PC-9 (cell line): Measurements from ENCODE around the gene CTSD. TPM values are rescaled to one million over a fixed set of nuclear protein-coding genes. Genes with fewer than 3 reads are reported as not detected.
"Not testable (repeated sequence)": the region's sequence is repeated elsewhere in the genome, so short reads cannot be mapped to it uniquely, and the experiment has no call there.

ENCODE experiments used
- BruUV-seq: library from RNA; stranded (reverse); fragments of 400-500 nt; replicated peaks from 2 replicates; lab custom pipeline; 2021; lab: Mats Ljungman, UMichigan
- CTCF ChIA-PET: fragments of 300-600 bp; sonication (Branson Sonifier 250); formaldehyde crosslinking; loops from one replicate; lab custom pipeline; 2022; ENCODE audit warnings: antibody characterized with exemption; lab: Charles Lee
- POLR2A ChIA-PET: fragments of 300-600 bp; sonication (Branson Sonifier 250); formaldehyde crosslinking; loops from one replicate; lab custom pipeline; 2022; ENCODE audit warnings: antibody characterized with exemption; ENCODE audit not compliant: unreplicated experiment; lab: Charles Lee
- DNase-seq, 2 experiments: peaks; one replicate each; pipeline versions ENCODE4 v3.0.0 to v3.0.0-alpha.2; 2015 to 2022; ENCODE audit warnings: mixed read lengths in 1 of 2
- H2AFZ ChIP-seq: fragments of 200-600 bp; sonication (generic); 2 replicates; pipeline ENCODE4 v1.8.1; 2017; ENCODE audit warnings: antibody characterized with exemption
- H3F3A ChIP-seq: fragments of 200-600 bp; sonication (generic); 2 replicates; pipeline ENCODE4 v1.8.1; 2017; ENCODE audit warnings: antibody characterized with exemption, mild to moderate bottlenecking, low read depth; ENCODE audit not compliant: insufficient read depth
- H3K27ac ChIP-seq: fragments of 200-600 bp; sonication (generic); 2 replicates; pipeline ENCODE4 v1.6.1; 2016; ENCODE audit warnings: mixed run types
- H3K27me3 ChIP-seq: fragments of 200-600 bp; sonication (generic); 2 replicates; pipeline ENCODE4 v1.6.1; 2016; ENCODE audit warnings: low read depth, mixed run types; ENCODE audit not compliant: insufficient read depth
- H3K36me3 ChIP-seq: fragments of 200-600 bp; sonication (generic); 2 replicates; pipeline ENCODE4 v1.6.1; 2016; ENCODE audit warnings: low read depth, mixed run types
- H3K4me1 ChIP-seq: fragments of 200-600 bp; sonication (generic); replicated peaks from 2 replicates; pipeline ENCODE4 v1.6.1; 2016; ENCODE audit warnings: mixed run types; ENCODE audit not compliant: insufficient read depth
- H3K4me2 ChIP-seq: fragments of 200-600 bp; sonication (generic); 2 replicates; pipeline ENCODE4 v1.6.1; 2017; ENCODE audit warnings: mixed run types
- H3K4me3 ChIP-seq: fragments of 200-600 bp; sonication (generic); 2 replicates; pipeline ENCODE4 v1.6.1; 2016; ENCODE audit warnings: mixed run types
- H3K79me2 ChIP-seq: fragments of 200-600 bp; sonication (generic); 2 replicates; pipeline ENCODE4 v1.6.1; 2017; ENCODE audit warnings: low read depth, mixed run types
- H3K9me2 ChIP-seq: fragments of 200-600 bp; sonication (generic); 2 replicates; pipeline ENCODE4 v1.8.1; 2017; ENCODE audit warnings: mild to moderate bottlenecking; ENCODE audit not compliant: insufficient read depth
- H3K9me3 ChIP-seq: fragments of 200-600 bp; sonication (generic); 2 replicates; pipeline ENCODE4 v1.8.1; 2016; ENCODE audit warnings: low read depth; ENCODE audit not compliant: insufficient read depth
- H4K20me1 ChIP-seq: fragments of 200-600 bp; sonication (generic); 2 replicates; pipeline ENCODE4 v1.8.1; 2017; ENCODE audit not compliant: insufficient read depth
- EZH2 ChIP-seq: fragments of 200-600 bp; sonication (generic); IDR thresholded peaks from 2 replicates; pipeline ENCODE4 v1.8.0; 2017; ENCODE audit warnings: antibody characterized with exemption, low read depth
- intact Hi-C: fragments of 100-400 bp; cut with micrococcal nuclease; formaldehyde crosslinking; loops from one replicate; pipeline ENCODE4 v1.10.0; 2022; ENCODE audit not compliant: unreplicated experiment
- total RNA-seq: library from RNA; stranded (reverse); gene quantifications from 2 replicates; pipeline ENCODE4 v1.2.3, GENCODE V29; 2021
- TF ChIP-seq, protein P1 (sequence below): fragments of 200-600 bp; sonication (generic); conservative IDR thresholded peaks from 2 replicates; pipeline ENCODE4 v1.6.1; 2017; ENCODE audit warnings: mixed run types, antibody characterized with exemption, mild to moderate bottlenecking, moderate library complexity

Gene CTSD
- total RNA-seq, 1 experiment from 2014 or later: 735 TPM

DNA sequence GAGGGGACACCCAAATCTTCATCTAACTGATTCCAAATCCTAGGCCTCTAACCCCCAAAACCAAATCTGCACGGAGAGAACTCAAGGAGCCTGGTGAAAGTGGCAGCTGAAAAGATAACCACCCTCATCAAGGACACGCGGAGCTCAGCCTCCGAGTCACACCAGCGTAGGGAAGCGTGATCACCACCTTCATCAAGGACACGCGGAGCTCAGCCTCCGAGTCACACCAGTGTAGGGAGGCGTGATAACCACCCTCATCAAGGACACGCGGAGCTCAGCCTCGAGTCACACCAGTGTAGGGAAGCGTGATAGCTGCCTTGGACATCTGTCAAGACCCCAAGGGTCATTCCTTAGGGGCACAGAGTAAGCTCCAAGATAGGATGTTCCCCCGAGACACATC, 41.8 kb upstream of the CTSD start:
- Histone ChIP-seq H3K4me3 (no peak overlapping the region), H3K79me2 (no peaks in the 10 kb centered on the region), H3K27ac (no peak overlapping the region), H3K4me2 (no peak overlapping the region), H3K4me1 (no peaks in the 10 kb centered on the region), H3K9me3 (no peaks in the 10 kb centered on the region), H3K9me2 (no peaks in the 10 kb centered on the region), H3K36me3 (no peaks in the 10 kb centered on the region), H3K27me3 (no peaks in the 10 kb centered on the region), H2AFZ (no peak overlapping the region), H4K20me1 (no peaks in the 10 kb centered on the region), H3F3A (no peaks in the 10 kb centered on the region)
- intact Hi-C loops: no loop called here
- ChIA-PET POLR2A (interaction anchor here (0.5 kb wide), 1 partner anchor 56 kb away, joined by 4 read pairs; no protein-coding TSS in a partner anchor), CTCF (no interaction called here)
- DNase-seq: no peak
- no peak for TF ChIP-seq EZH2
- TF ChIP-seq, protein P1, sequence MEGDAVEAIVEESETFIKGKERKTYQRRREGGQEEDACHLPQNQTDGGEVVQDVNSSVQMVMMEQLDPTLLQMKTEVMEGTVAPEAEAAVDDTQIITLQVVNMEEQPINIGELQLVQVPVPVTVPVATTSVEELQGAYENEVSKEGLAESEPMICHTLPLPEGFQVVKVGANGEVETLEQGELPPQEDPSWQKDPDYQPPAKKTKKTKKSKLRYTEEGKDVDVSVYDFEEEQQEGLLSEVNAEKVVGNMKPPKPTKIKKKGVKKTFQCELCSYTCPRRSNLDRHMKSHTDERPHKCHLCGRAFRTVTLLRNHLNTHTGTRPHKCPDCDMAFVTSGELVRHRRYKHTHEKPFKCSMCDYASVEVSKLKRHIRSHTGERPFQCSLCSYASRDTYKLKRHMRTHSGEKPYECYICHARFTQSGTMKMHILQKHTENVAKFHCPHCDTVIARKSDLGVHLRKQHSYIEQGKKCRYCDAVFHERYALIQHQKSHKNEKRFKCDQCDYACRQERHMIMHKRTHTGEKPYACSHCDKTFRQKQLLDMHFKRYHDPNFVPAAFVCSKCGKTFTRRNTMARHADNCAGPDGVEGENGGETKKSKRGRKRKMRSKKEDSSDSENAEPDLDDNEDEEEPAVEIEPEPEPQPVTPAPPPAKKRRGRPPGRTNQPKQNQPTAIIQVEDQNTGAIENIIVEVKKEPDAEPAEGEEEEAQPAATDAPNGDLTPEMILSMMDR: no peak
- no TSS peak for BruUV-seq

DNA sequence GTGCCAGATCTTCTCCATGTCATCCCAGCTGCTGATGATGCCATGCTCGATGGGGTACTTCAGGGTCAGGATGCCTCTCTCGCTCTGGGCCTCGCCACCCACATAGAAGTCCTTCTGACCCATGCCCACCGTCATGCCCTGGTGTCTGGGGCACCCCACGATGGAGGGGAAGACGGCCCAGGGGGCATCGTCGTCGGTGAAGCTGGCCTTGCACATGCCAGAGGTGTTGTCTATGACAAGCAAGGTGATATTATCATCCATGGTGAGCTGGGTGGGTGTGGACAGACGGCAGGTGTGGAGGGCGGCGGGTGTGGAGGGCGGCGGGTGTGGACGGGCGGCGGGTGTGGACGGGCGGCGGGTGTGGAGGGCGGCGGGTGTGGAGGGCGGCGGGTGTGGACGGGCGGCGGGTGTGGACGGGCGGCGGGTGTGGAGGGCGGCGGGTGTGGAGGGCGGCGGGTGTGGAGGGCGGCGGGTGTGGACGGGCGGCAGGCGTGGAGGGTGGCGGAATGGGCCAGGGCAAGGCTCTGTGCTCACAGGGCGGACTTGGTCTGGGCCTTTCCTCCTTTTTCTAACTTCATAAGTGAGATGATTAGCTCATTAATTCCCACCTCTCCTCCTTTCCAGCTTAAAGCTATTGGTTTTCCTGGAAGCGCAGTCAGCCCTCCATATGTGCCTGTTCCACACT, 40.2 kb upstream of the CTSD start:
- H2AFZ ChIP-seq, BruUV-seq, H3K9me2 ChIP-seq, H3K79me2 ChIP-seq, POLR2A ChIA-PET, H3K4me3 ChIP-seq, H3K27me3 ChIP-seq, H3K36me3 ChIP-seq, H3K4me1 ChIP-seq, CTCF ChIA-PET, intact Hi-C loops, H4K20me1 ChIP-seq, H3K27ac ChIP-seq, DNase-seq, H3F3A ChIP-seq, H3K9me3 ChIP-seq, H3K4me2 ChIP-seq: not testable (repeated sequence)

DNA sequence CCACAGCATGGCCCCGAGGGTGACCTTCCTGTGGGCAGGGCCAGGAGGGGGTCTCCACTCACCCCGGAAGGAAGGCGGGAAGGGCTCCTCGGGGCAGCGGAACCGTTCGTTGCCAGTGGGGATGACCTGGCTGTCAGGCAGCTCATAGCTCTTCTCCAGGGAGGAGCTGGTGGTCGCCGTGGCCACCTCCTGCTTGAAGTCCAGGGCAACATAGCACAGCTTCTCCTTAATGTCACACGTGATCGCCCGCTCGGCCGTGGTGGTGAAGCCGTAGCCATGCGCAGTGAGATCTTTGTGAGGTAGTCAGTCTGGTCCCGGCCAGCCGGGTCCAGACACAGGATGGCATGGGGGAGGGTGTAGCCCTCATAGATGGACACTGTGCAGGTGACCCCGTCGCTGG, 39.5 kb upstream of the CTSD start:
- intact Hi-C loops: no loop called here
- no peaks in the 10 kb centered on the region for H3K36me3 ChIP-seq
- ChIA-PET CTCF (no interaction called here), POLR2A (no interaction called here)
- H3K4me2 ChIP-seq: no peak overlapping the region
- no peaks in the 10 kb centered on the region for H3K9me2 ChIP-seq
- H3K9me3 ChIP-seq: no peaks in the 10 kb centered on the region
- no peak for DNase-seq
- no peak for TF ChIP-seq EZH2
- TF ChIP-seq, protein P1: no peak
- BruUV-seq: no TSS peak
- no peak overlapping the region for H2AFZ ChIP-seq
- no peak overlapping the region for H3K4me3 ChIP-seq
- H3K4me1 ChIP-seq: no peaks in the 10 kb centered on the region
- H3K27ac ChIP-seq: no peak overlapping the region
- H4K20me1 ChIP-seq: no peaks in the 10 kb centered on the region
- no peaks in the 10 kb centered on the region for H3K27me3 ChIP-seq
- H3F3A ChIP-seq: no peaks in the 10 kb centered on the region
- no peaks in the 10 kb centered on the region for H3K79me2 ChIP-seq
